ENCODE measurements around the gene HYCC1. TPM values are rescaled to one million over a fixed set of nuclear protein-coding genes. Genes with fewer than 3 reads are reported as not detected.

Gene HYCC1
- total RNA-seq, 1 experiment from 2014 or later, result 23.5 TPM

DNA sequence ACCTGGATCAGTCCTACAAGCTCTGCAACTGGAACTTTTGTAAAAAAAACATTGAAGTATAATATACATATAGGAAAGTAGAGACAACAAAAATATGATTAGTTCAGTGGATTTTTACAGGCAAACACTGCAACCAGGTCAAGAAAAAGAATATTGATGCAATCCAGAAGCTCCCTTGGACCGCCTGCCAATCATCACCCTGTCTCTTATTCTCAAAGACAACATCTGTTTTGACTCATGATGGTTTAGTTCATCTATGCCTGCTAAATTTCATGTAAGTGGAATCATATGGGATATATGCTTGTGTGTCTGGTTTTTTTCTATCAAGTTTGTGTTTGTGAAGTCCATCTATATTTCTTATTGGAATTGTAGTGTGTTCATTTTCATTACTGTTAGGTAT lies 7.7 kb upstream of the HYCC1 start:
- intact Hi-C loops (cut with micrococcal nuclease), result no loop called here
- POLR2A ChIA-PET, result no interaction called here
- H3K36me3 ChIP-seq (ENCODE audit: control insufficient read depth in 1 of 2, insufficient read depth in 2 of 2, low read length in 2 of 2), result no peaks in the 10 kb centered on the region
- H4K20me1 ChIP-seq (ENCODE audit: insufficient read depth), result no peaks in the 10 kb centered on the region
- no peak for ATAC-seq
- H3K27me3 ChIP-seq (ENCODE audit: insufficient read depth, low read length), result no peaks in the 10 kb centered on the region
- no peak overlapping the region for H3K4me3 ChIP-seq (replicated peaks in 1 of 2; ENCODE audit: low read depth in 1 of 2, low read length in 2 of 2)
- H3K9me2 ChIP-seq (ENCODE audit: insufficient read depth), result no peaks in the 10 kb centered on the region
- CTCF ChIA-PET, result no interaction called here
- H3K9ac ChIP-seq (ENCODE audit: low read length), result no peak overlapping the region
- no TSS peak for BruUV-seq (replicated peaks)
- no peaks in the 10 kb centered on the region for H3K79me2 ChIP-seq (ENCODE audit: insufficient read depth, low read length)
- no peak overlapping the region for H2AFZ ChIP-seq (ENCODE audit: low read depth, low read length, poor library complexity, severe bottlenecking)
- RAD21 ChIA-PET (ENCODE audit: low non-redundant PET in 1 of 2, low total read pairs in 2 of 2, uncharacterized antibody in 2 of 2, unreplicated experiment in 2 of 2), result no interaction called here
- peaks cover 2 to 16% of the 10 kb centered on the region in 2 experiments; a peak in 3 of 4 replicates for H3K4me1 ChIP-seq (ENCODE audit: control insufficient read depth in 1 of 2, insufficient read depth in 2 of 2, low read length in 2 of 2)
- DNase-seq (ENCODE audit: low read depth, low spot score), result no peak
- no peak overlapping the region; the same call in 1 of the 2 replicates for H3K4me2 ChIP-seq (ENCODE audit: low read length)
- no peaks in the 10 kb centered on the region for H3K9me3 ChIP-seq (ENCODE audit: control insufficient read depth in 1 of 2, insufficient read depth in 1 of 2, low read depth in 1 of 2, low read length in 2 of 2)
- TF ChIP-seq ZFX (IDR thresholded peaks at IDR 0.05), result no peak
- no peak overlapping the region for H3K27ac ChIP-seq (ENCODE audit: low read depth, low read length)

GRCh38 chr7:23020742-23021401 lies 6.9 kb upstream of the HYCC1 start:
- Histone ChIP-seq H2AFZ (ENCODE audit: low read depth, low read length, poor library complexity, severe bottlenecking) (peak overlapping the region; percentile 52), H3K36me3 (ENCODE audit: control insufficient read depth in 1 of 2, insufficient read depth in 2 of 2, low read length in 2 of 2) (no peaks in the 10 kb centered on the region), H3K4me3 (replicated peaks in 1 of 2; ENCODE audit: low read depth in 1 of 2, low read length in 2 of 2) (peak overlapping the region in 1 of 2 experiments; percentile 14; a peak in 1 of 4 replicates), H3K4me2 (ENCODE audit: low read length) (peak overlapping the region; percentile 64), H3K79me2 (ENCODE audit: insufficient read depth, low read length) (no peaks in the 10 kb centered on the region), H4K20me1 (ENCODE audit: insufficient read depth) (no peaks in the 10 kb centered on the region), H3K9me2 (ENCODE audit: insufficient read depth) (no peaks in the 10 kb centered on the region), H3K9me3 (ENCODE audit: control insufficient read depth in 1 of 2, insufficient read depth in 1 of 2, low read depth in 1 of 2, low read length in 2 of 2) (no peaks in the 10 kb centered on the region), H3K9ac (ENCODE audit: low read length) (no peak overlapping the region), H3K27ac (ENCODE audit: low read depth, low read length) (no peak overlapping the region), H3K27me3 (ENCODE audit: insufficient read depth, low read length) (no peaks in the 10 kb centered on the region), H3K4me1 (ENCODE audit: control insufficient read depth in 1 of 2, insufficient read depth in 2 of 2, low read length in 2 of 2) (peaks cover 2 to 16% of the 10 kb centered on the region in 2 experiments; a peak in 3 of 4 replicates)
- DNase-seq (ENCODE audit: low read depth, low spot score) (peak; percentile 27), ATAC-seq (peak; percentile 76)
- no TSS peak for BruUV-seq (replicated peaks)
- TF ChIP-seq TCF7L2 (IDR thresholded peaks at IDR 0.05; ENCODE audit: borderline replicate concordance, extremely low read depth, insufficient read depth, insufficient read length), result no peak
- TF ChIP-seq, protein P1, sequence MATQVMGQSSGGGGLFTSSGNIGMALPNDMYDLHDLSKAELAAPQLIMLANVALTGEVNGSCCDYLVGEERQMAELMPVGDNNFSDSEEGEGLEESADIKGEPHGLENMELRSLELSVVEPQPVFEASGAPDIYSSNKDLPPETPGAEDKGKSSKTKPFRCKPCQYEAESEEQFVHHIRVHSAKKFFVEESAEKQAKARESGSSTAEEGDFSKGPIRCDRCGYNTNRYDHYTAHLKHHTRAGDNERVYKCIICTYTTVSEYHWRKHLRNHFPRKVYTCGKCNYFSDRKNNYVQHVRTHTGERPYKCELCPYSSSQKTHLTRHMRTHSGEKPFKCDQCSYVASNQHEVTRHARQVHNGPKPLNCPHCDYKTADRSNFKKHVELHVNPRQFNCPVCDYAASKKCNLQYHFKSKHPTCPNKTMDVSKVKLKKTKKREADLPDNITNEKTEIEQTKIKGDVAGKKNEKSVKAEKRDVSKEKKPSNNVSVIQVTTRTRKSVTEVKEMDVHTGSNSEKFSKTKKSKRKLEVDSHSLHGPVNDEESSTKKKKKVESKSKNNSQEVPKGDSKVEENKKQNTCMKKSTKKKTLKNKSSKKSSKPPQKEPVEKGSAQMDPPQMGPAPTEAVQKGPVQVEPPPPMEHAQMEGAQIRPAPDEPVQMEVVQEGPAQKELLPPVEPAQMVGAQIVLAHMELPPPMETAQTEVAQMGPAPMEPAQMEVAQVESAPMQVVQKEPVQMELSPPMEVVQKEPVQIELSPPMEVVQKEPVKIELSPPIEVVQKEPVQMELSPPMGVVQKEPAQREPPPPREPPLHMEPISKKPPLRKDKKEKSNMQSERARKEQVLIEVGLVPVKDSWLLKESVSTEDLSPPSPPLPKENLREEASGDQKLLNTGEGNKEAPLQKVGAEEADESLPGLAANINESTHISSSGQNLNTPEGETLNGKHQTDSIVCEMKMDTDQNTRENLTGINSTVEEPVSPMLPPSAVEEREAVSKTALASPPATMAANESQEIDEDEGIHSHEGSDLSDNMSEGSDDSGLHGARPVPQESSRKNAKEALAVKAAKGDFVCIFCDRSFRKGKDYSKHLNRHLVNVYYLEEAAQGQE (IDR thresholded peaks at IDR 0.05; ENCODE audit: low read depth), result no peak
- peak; percentile 61; the same call in 1 of the 2 replicates for TF ChIP-seq SP1 (IDR thresholded peaks at IDR 0.05; ENCODE audit: low read depth)
- no peak for TF ChIP-seq YY1 (IDR thresholded peaks at IDR 0.05; ENCODE audit: extremely low read depth, insufficient replicate concordance, low read depth, low read length)
- TF ChIP-seq JUND (IDR thresholded peaks at IDR 0.05), result peak; percentile 55; the same call in 1 of the 2 replicates
- peak; percentile 70 for TF ChIP-seq FOSL1 (IDR thresholded peaks at IDR 0.05; ENCODE audit: low read depth)
- TF ChIP-seq CBX3 (IDR thresholded peaks at IDR 0.05; ENCODE audit: low read depth), result peak; percentile 35; the same call in 1 of the 2 replicates
- no peak; the same call in 1 of the 2 replicates for TF ChIP-seq MAX (IDR thresholded peaks at IDR 0.05)
- TF ChIP-seq SRF (IDR thresholded peaks at IDR 0.05; ENCODE audit: low read depth), result no peak
- no peak for TF ChIP-seq ATF3 (IDR thresholded peaks at IDR 0.05)
- POLR2A ChIA-PET, result no interaction called here
- CTCF ChIA-PET, result no interaction called here
- intact Hi-C loops (cut with micrococcal nuclease), result no loop called here
- RAD21 ChIA-PET (ENCODE audit: low non-redundant PET in 1 of 2, low total read pairs in 2 of 2, uncharacterized antibody in 2 of 2, unreplicated experiment in 2 of 2), result no interaction called here
